Umbilical cord (tissue), 2 donors: ENCODE data around the gene ANKS3. TPM values are rescaled to one million over a fixed set of nuclear protein-coding genes. Genes with fewer than 3 reads are reported as not detected.

ENCODE experiments used
- DNase-seq: peaks from one replicate; pipeline ENCODE4 v3.0.0-alpha.2; 2015; ENCODE audit warnings: low spot score
- total RNA-seq: library from RNA; depleted of rRNA; stranded (reverse); fragments of >200 nt; gene quantifications from one replicate; pipeline ENCODE4 v1.2.3, GENCODE V29; 2014; ENCODE audit warnings: low replicate concordance; ENCODE audit not compliant: insufficient read depth

Gene ANKS3
- total RNA-seq, 1 donor from 2014 or later, result 18.8 TPM

DNA sequence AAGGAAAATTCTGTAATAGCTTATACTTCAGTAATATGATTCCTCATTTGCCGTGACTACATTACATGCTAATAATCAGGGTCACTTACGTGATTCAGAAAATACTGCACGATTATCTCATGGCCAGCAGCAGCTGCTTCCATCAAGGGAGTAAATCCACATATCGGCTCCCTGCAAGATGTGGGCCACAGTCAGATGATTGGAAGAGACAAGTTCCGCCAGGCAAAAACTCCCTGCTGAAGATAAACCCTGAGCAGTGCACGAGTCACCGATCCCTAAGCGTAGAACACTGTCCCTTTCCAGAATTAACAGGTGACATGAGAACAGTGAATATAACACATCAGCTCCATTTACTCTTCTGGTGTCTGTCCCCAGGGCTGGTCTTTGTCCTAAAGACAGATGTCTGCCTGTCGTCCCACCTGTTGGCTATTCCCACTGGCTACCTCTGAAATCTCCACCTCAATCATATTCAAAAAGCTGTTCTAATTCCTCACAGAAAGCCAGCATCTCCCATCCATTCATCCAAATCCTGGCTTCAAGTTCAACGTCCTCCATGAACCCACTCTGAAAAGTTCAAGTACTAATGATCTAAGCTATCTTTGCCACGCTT lies 9.3 kb downstream of the ANKS3 start:
- DNase-seq, result no peak

DNA sequence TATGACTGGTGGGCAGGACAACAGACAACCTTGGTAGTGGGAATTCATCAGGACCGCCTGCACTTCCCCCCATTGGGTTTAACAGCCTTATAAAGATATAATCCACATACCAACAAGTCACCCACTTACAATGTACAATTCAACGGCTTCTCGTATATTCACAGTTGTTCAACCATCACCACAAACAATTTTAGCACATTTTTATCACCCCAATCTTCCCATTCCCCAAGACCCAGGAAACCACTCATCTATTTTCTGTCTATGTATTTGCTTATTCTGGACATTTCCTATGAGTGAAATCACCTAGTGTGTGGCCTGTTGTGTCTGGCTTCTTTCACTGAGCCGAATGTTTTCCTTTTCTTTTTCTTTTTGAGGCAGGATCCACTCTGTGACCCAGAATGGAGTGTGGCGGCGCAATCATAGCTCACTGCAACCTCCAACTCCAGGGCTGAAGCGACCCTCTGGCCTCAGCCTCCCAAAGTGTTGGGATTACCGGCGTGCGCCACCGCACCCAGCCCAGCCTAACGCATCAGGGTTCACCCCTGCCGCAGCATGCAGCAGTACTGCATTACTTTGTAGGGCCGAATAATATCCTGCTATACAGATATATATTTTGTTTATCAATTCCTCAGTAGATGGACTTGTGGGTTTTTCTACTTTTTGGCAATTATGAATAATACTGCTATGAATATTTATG lies 10.9 kb downstream of the ANKS3 start:
- no peak for DNase-seq

DNA sequence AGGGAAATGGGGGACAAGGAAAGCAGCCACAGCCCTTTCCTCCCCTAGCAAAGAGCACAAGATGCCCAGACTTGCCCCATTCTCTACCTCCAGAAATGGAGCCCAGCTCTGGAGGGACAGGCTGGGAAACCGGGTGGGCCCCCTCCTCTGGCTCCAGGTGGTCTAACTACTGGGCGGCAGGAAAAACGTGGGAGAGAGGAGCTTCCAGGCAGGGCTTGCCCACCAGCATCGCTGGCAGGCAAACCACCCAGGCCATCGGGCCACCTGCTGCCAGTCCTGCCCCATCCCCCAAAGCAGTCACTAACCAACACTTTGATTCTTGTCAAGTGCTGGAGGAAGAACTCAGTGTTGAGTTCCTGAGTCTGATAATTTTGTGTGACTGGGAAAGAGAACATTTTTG lies 15.6 kb downstream of the ANKS3 start:
- no peak for DNase-seq

DNA sequence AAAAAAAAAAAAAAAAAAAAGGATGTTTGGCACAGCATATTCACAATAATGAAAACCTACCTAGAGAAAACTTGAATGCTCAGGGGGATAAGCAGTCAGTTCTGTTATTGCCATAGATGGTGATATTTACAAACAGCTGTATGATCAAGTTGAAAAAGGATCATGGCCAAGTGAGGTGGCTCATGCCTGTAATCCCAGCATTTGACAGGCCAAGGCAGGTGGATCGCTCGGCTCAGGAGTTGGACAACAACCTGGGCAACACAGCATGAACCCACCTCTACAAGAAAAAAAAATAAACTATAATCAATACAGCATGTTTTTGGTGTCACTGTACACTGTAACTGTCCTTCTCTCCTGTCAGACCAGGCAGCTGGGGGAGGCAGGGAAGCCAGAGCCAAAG lies 19.1 kb downstream of the ANKS3 start:
- no peak for DNase-seq

DNA sequence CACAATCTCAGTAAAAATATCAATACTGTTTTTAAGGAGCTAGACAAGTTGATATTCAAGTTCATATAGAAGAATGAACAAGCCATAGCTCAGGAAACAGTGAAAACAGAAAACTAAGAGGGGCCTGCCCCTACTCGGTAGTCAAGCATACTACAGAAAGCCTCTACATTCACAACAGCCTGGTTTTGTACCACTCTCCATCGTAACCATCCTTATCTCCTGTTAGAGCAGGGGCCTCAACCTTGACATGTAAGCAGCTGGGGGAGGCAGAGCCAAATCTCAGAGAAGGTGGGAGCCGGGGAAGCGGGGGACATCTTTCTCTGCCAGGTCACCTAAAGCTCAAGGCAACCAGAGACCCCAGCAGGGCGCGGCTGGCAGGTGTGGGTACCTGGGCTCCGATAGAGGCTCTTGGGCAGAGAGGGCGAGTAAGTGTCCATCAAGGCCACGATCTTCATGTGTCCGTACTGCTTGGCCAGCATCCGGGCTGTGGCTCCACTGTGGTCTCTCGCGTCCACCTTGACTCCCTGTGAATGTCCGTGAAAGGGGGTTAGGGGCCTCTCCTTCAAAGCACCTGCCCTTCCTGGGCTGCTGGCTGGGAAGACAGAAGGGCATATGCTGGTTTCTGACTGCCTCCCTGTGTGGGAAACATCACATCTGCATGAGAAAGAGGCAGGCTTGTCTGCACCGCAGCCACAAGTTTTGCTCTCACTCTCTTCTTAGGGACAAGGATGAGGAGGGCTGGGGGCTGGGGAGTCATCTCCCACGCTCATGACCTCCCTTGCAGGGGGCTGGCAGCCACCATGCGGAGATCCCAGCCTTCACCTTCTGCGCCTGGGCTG lies 20.2 kb downstream of the ANKS3 start:
- no peak for DNase-seq

DNA sequence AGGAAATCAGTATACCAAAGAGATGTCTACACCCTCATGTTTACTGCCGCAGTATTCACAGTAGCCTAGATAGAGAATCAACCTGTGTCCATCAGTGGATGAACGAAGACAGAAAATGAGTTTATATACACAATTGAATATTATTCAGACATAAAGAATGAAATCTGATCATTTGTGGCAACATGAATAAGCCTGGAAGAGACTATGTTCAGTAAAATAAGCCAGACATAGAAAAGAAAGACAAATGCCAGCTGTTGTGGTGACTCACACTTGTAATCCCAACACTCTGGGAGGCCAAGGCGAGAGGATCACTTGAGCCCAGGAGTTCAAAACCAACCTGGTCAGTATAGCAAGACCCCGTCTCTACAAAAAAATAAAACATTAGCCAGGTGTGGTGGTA lies 24.6 kb downstream of the ANKS3 start:
- DNase-seq, result no peak

DNA sequence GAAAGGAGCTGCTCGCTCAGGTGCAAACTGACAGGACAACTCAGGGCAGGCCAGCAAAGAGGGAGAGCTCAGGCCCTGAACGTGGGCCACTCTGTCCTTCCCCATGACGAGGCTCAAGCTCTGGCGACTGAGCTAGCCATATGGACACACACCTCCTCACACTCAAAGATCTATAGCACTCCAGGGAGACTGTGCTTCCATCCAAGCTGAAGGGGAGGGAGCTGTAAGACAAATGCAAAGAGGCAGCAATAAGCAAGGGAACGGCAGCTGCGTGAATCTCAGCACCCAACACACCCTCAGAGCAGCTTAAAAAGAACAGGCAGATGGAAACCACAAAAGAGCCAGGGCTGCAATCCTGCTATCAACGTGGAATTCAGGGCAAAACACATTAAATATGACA lies 27.2 kb downstream of the ANKS3 start:
- no peak for DNase-seq

DNA sequence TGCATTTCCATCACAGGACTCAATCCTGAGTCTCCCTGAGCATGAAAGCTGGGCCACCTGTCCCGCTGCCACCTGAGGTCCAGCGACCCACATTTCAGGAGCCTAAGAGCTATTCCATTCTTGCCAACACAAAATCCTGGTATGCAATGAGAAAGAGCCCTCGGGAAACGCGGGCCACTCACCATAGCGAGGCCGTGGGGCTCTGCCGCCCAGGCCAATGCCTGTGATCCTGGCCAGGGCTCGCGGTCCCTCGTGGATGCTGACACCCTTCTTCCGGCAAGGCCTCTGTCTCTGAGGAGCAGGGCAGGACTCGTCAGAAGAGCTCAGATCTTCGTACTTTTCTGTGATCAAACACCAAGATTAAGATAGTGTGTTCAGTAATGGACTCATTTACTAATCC lies 29.2 kb downstream of the ANKS3 start:
- DNase-seq, result no peak

DNA sequence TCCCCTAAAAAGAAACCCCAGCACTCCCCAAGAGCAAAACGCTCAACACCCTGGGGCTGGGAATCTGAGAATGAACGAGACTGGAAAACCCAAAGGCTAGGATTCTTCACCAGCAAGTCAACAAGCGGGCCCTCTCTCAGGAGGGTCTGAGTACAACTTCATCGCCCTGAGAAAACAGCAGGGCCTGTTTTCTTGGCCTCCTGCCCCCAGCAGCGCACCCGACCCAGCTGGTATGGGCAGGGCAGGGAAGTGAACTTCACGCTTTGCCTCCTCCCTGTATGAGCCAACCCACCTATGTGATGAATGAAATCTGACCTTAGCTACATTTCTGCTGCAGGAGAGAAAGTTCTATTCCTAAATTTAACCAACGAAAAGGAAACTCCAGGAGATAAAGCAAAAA lies 29.6 kb downstream of the ANKS3 start:
- no peak for DNase-seq

DNA sequence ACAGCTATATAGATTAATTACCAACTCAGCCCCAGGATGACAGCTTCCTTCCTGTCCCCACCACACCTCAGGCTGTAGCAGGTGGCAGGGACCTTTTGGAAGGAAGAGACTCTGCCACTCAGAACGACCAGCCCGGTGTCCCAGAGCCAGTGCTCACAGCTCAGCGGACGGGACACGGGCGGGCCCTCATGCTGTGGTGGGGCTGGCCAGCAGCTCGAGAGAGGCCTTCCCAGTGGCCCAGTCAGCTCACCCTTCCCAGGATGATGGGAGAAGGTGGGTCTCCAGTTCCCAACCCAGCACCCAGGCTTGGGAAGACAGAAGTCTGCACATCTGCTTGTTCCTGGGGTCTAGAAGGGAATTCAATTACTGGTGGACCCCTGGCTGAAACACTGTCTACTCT lies 30.2 kb downstream of the ANKS3 start:
- no peak for DNase-seq

DNA sequence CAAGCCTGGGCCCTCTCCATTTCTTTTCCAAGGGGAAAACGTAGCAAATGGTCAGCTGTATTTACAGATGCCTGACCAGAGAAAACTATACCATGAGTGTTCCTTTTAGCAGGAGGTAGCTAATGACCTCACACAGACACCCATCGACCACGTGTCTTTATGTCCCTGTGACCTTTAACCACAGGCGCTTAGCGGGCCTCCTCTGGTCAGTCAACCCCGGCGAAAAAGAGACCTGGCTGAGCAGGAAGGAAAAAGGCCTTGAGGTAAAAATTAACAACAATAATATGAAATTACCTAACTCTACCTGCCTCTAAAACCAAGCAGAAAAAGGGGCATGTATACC lies 31.6 kb downstream of the ANKS3 start:
- no peak for DNase-seq

DNA sequence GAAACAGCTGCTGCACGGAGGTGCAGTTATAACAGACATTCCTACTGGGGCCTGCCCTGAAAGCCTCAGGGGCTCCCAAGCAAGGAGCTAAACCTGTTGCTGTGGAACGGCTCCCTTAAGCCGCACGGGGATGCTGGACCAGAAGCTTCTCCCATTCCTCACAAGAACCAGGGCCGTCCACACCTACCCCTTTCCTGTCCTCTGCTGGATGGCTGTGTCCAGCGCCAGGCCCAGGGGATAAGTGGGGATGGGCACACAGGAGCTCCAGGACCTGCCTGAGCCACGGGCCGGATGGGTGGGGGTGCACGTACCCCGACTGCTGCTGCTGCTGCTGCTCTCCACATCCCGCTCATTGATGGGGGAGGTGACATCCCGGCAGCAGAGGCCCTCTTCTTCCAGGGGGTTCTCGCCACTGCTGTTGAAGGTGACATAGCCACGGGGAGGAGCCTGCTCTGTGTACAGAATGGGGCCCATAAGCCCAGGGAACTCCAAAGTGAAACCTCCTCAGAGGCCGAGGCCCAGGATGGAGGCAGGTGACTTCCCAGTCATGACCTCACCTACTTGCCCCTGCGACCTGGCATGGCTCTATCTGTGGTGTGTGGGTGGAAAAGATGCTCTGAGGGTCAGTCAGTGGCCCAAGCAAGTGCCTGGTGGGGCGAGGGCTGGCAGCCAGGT lies 32.1 kb downstream of the ANKS3 start:
- no peak for DNase-seq

DNA sequence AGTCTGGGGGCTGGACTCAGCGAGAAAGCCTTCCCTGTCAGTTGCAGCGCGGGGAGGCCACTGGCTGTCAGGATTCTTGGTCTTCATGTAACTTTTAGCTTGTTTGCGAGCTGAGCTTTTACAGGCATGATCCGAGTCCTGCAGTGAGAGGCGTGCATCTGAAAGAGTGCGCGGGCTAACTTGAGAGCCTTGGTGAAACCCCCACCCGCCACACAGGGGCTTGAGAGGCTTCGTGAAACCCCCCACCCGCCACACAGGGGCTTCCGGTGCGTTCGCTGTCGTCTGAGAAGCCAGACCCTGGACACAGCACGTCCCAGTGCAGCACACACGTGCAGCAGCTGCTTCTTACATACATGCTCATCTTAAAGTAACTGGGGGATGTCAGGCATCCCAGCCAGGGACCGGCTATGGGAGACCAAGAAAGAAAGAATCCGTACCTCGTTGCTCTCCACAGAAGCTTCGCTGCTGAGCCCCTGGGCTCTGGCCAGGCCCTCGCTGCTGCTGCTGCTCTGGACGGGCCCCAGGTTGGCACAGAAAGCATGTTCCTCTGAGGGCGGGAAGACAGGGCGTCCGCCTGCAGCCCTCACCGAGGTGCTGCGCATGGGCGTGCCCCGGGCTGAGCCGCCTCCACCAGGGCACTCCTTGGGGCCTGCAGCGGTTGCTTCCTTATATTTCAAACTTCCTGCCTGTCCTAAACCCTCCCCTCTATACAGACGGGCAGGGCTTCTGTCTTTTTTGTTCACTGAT lies 32.9 kb downstream of the ANKS3 start:
- no peak for DNase-seq

DNA sequence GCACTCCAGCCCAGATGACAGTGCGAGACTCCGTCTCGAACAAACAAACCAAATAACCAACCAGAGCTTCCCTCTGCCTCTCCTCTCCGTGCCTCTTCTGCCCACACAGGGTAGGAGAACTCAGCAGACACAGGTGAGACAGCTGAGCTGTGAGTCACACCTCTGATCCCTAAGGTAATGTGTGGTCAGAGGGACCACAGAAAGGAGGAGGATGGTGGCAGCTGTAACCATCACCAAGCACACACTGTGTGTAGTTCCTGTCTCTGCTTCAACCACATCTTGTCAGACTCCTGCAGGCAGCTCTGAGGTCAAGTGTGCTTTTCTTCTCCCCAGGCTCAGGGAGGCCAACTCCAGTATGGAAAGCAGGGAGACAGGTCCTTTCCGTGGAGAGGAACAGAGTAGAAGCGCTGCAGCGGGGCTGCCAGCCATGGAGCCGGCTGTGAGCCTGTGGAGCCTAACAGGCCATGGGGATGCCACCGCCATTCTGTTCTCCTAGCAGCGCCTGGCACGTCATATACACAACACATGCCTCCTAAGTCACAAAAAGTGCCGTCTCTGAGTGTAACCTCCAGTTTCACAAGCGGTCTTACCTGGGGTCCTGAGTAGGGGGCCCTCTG lies 33.6 kb downstream of the ANKS3 start:
- no peak for DNase-seq

DNA sequence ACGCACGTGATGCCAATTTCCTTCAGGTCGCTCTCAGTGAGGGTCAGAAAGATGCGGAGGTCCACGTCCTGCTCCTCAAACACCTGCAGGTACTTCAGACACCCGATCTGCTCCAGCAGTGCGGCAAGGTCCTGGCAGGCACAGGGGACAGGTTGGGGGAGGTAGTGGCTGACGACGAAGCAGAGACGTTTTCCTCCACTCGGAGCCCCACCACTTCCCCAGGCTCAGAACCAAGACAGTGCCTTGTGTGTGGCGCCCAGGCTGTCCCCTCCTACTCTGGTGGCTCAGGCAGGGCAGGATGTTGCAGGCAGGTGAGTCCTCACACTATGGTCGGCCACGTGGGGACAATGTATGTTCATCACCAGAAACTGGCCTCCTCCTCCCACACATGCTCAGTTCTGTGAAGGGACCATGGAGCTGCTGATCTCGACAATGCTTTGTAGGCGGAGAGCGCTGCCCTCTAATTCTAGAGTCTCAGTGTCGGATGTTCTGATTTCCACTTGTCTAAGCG lies 35.0 kb downstream of the ANKS3 start:
- no peak for DNase-seq

DNA sequence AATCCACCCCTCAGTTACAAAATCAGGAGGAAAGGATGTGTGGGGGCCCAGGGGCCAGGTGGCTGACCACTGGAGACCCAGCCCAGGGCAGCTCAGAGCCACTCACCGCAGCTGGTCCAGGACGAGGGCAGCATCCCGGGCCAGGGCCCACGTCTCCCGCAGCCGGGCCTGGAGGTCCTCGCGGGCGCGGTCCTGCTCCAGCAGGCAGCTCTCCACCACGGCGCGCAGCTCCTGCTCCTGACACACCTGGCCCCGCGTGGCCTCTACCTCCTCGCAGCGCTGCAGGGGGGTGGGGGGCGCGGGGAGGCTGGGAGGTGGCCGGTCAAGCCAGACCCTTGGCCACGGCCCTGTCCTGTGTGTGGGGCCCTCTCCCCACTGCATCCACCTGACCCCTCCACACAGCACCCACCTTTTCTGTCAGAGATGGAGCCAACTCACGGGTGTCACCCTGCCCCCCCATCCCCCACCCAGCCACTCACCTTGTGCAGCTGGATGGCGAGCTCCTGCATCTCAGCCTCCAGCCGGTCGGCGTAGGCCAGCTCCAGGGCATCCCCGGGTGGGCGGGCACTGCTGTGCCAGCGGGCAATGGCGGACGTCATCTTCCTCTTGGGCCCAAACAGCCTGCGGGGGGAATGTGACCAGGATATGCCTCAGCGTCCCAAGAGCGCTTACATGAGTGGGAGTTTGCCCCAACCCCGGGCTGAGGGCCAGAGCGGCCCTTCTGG lies 35.6 kb downstream of the ANKS3 start:
- DNase-seq, result no peak

DNA sequence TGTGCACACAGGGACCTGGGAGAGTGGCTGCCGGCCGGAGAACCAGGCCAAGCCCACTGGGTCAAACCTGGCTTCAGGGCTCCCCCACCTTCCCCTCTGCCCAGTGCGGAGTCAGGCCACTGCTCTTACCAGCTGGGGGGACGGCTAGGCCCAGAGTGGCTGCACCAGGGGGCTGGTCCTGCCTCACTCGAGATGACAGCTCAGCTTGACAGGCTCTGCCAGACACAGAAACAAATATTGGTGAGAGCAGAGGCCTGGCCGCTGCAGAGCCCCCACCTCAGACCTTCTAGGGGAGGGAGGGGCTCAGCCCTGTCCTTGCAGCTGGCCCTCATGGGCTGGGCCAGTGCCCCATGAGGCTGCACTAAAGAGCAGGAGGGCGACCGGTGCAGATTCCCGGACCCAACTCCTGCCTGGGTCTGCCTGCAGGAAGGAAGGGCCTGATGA lies 36.2 kb downstream of the ANKS3 start:
- DNase-seq, result no peak

DNA sequence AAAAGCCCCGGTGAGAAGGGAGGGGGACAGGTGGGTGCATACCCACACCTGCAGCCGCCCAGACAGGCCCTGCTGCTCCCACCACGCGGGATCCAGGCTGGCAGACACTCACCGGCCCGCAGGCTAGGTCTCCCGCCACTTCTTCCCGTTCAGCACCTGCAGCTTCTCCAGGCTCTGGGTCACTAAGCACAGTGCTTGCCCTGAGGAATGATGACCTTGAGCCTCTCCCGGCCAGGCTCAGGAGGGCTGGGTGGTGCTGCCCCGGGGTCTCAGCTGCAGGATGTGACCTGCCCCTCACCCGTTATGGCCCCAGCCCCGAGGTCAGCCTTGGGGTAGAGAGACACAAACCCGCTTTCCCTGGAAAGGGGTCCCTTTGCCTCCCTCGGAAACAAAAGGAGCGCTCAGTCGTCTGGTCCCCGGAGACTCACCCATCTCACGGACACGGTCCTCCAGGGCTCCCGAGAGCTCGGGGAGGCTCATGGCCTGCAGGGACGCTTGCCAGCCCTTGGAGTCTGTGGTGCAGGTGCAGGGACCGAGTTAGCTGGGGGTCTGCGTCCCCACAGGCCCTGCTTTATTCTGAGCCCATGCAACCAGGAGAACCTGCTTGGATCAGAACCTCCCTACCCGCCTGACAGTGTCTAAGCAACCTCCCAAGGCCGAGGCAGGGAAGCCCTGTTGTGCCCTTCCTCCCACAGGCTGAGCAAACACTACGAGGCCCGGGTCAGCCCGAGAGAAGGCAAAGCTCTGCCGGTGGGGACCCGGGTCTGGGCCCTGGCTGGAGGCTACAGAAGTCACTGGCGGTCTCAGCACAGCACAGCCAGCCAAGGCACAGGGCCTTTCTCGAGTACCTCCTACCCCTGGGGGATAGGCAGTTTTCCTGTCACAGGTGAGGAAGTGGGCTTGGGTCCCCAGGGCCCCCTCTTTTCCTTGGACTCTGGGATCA lies 36.9 kb downstream of the ANKS3 start:
- DNase-seq, result no peak
